ENCODE data around the gene MAD1L1. TPM values are rescaled to one million over a fixed set of nuclear protein-coding genes. Genes with fewer than 3 reads are reported as not detected.

MAD1L1 gene
- total and polyA plus RNA-seq, 2 of the 13 experiments (the other 11 are each of a cell fraction or from before 2014, with no cell fraction given) = 17.4 to 64.7 TPM

- H3K4me2 ChIP-seq (ENCODE audit: low read depth, low read length) = no peak overlapping the region
- H3K79me2 ChIP-seq (ENCODE audit: insufficient read depth, low read length) = peaks cover 5% of the 10 kb centered on the region
- FAIRE-seq (no peak), DNase-seq (ENCODE audit: low spot score) (no peak), ATAC-seq (no peak)
- ChIA-PET CTCF (ENCODE audit: low intra/inter-chr PET ratio, low total read pairs) (no interaction called here), POLR2A (no interaction called here)
- H3K27me3 ChIP-seq (ENCODE audit: control insufficient read depth in 1 of 2, insufficient read depth in 2 of 2, low read length in 2 of 2) = no peaks in the 10 kb centered on the region
- peaks cover 31% of the 10 kb centered on the region for H3K4me1 ChIP-seq (ENCODE audit: insufficient read depth, low read length)
- H3K9me3 ChIP-seq (ENCODE audit: low read length) = no peaks in the 10 kb centered on the region
- H3K4me3 ChIP-seq (replicated peaks in 1 of 3; ENCODE audit: insufficient read depth in 1 of 3, low read depth in 2 of 3, low read length in 3 of 3) = no peak overlapping the region
- in situ Hi-C loops (cut with HindIII; ENCODE audit: extremely low pct_ligation_motif_present, low pct_unique_long_range_greater_than_20kb) (no loop called here), intact Hi-C loops (cut with micrococcal nuclease; ENCODE audit: unreplicated experiment) (no loop called here)
- no peak overlapping the region for H3K27ac ChIP-seq (ENCODE audit: extremely low read length, insufficient read depth, low read length)
- H4K20me1 ChIP-seq (ENCODE audit: insufficient read depth, low read length) = no peaks in the 10 kb centered on the region
- peaks cover 15 to 37% of the 10 kb centered on the region in 2 experiments; a peak in 4 of 5 replicates for H3K36me3 ChIP-seq (replicated peaks in 1 of 2; ENCODE audit: control insufficient read depth in 1 of 2, insufficient read depth in 2 of 2, low read length in 2 of 2)
- TF ChIP-seq SRF (IDR thresholded peaks at IDR 0.05; ENCODE audit: low read depth, low read length) (no peak), ZNF136 (CRISPR knock-in tag; IDR thresholded peaks at IDR 0.05; ENCODE audit: low read depth) (no peak), PAX8 (CRISPR knock-in tag; IDR thresholded peaks at IDR 0.05; ENCODE audit: borderline replicate concordance) (no peak), DNMT3B (CRISPR knock-in tag; conservative IDR thresholded peaks at IDR 0.05) (no peak), ZNF775 (CRISPR knock-in tag; IDR thresholded peaks at IDR 0.05; ENCODE audit: borderline replicate concordance) (no peak), ATF1 (CRISPR knock-in tag; IDR thresholded peaks at IDR 0.05) (no peak), ZNF256 (CRISPR knock-in tag; conservative IDR thresholded peaks at IDR 0.05) (no peak), ZSCAN12 (CRISPR knock-in tag; IDR thresholded peaks at IDR 0.05) (no peak), NCOA1 (CRISPR knock-in tag; IDR thresholded peaks at IDR 0.05) (no peak), ZSCAN31 (CRISPR knock-in tag; IDR thresholded peaks at IDR 0.05; ENCODE audit: low read depth) (no peak)
- TF ChIP-seq, protein P1, sequence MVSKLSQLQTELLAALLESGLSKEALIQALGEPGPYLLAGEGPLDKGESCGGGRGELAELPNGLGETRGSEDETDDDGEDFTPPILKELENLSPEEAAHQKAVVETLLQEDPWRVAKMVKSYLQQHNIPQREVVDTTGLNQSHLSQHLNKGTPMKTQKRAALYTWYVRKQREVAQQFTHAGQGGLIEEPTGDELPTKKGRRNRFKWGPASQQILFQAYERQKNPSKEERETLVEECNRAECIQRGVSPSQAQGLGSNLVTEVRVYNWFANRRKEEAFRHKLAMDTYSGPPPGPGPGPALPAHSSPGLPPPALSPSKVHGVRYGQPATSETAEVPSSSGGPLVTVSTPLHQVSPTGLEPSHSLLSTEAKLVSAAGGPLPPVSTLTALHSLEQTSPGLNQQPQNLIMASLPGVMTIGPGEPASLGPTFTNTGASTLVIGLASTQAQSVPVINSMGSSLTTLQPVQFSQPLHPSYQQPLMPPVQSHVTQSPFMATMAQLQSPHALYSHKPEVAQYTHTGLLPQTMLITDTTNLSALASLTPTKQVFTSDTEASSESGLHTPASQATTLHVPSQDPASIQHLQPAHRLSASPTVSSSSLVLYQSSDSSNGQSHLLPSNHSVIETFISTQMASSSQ (IDR thresholded peaks at IDR 0.05; ENCODE audit: low read depth) = no peak
- TF ChIP-seq, protein P1 (CRISPR knock-in tag; IDR thresholded peaks at IDR 0.05; ENCODE audit: borderline replicate concordance) = no peak
- TF ChIP-seq, protein P2, sequence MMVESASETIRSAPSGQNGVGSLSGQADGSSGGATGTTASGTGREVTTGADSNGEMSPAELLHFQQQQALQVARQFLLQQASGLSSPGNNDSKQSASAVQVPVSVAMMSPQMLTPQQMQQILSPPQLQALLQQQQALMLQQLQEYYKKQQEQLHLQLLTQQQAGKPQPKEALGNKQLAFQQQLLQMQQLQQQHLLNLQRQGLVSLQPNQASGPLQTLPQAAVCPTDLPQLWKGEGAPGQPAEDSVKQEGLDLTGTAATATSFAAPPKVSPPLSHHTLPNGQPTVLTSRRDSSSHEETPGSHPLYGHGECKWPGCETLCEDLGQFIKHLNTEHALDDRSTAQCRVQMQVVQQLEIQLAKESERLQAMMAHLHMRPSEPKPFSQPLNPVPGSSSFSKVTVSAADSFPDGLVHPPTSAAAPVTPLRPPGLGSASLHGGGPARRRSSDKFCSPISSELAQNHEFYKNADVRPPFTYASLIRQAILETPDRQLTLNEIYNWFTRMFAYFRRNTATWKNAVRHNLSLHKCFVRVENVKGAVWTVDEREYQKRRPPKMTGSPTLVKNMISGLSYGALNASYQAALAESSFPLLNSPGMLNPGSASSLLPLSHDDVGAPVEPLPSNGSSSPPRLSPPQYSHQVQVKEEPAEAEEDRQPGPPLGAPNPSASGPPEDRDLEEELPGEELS (CRISPR knock-in tag; IDR thresholded peaks at IDR 0.05) = no peak
- H2AFZ ChIP-seq (ENCODE audit: low read length) = no peak overlapping the region
- no peak overlapping the region for H3K9ac ChIP-seq (ENCODE audit: insufficient read depth, low read depth, low read length)
- WGBS (ENCODE audit: low lambda C conversion rate) = 100% methylated on average over 4 of the region's 7 CpGs
- BruUV-seq (replicated peaks) = no TSS peak
These were observed 41.9 kb upstream of the MAD1L1 start for GRCh38 chr7:2274666-2275065.

Measured in HepG2 (cell line).